SK-N-SH treated with all-trans-retinoic acid at 6 μM for 48 hours (cell line): ENCODE results near the gene CLK3.

ENCODE experiments used
- ATAC-seq: fragments of 200-7000 bp; cut with Tn5 transposase; 3 replicates; pipeline ENCODE4 v1.9.1; 2020; ENCODE audit warnings: mild to moderate bottlenecking, moderate library complexity
- ARNTL ChIP-seq: fragments of 450-650 bp; formaldehyde crosslinking; IDR thresholded peaks from 2 replicates; pipeline ENCODE4 v1.5.0; 2020; ENCODE audit warnings: low read depth, mild to moderate bottlenecking, moderate library complexity, borderline replicate concordance
- BACH2 ChIP-seq: fragments of 250-450 bp; sonication (Bioruptor Pico); IDR thresholded peaks from 2 replicates; pipeline ENCODE4 v1.9.0; 2021; ENCODE audit warnings: mild to moderate bottlenecking, borderline replicate concordance
- CSDC2 ChIP-seq: fragments of 250-450 bp; sonication (Bioruptor Pico); IDR thresholded peaks from 2 replicates; pipeline ENCODE4 v1.5.0; 2020; ENCODE audit warnings: mild to moderate bottlenecking, moderate library complexity
- ESRRG ChIP-seq: fragments of 250-450 bp; sonication (Bioruptor Pico); IDR thresholded peaks from 2 replicates; pipeline ENCODE4 v1.6.1; 2021; ENCODE audit warnings: mild to moderate bottlenecking
- GLIS3 ChIP-seq: fragments of 250-450 bp; sonication (Bioruptor Pico); IDR thresholded peaks from 2 replicates; pipeline ENCODE4 v1.5.0; 2020; ENCODE audit warnings: mild to moderate bottlenecking, moderate library complexity
- OSR1 ChIP-seq: fragments of 250-450 bp; sonication (Bioruptor Pico); IDR thresholded peaks from 2 replicates; pipeline ENCODE4 v1.8.0; 2022; ENCODE audit warnings: moderate library complexity, mild to moderate bottlenecking, inconsistent platforms
- PPARA ChIP-seq: fragments of 250-450 bp; sonication (Bioruptor Pico); IDR thresholded peaks from 2 replicates; pipeline ENCODE4 v1.5.0; 2020; ENCODE audit warnings: mild to moderate bottlenecking, borderline replicate concordance
- RARB ChIP-seq: fragments of 250-450 bp; sonication (Bioruptor Pico); IDR thresholded peaks from 2 replicates; pipeline ENCODE4 v1.8.0; 2021; ENCODE audit warnings: mild to moderate bottlenecking, moderate library complexity
- SNAI2 ChIP-seq: fragments of 250-450 bp; sonication (Bioruptor Pico); IDR thresholded peaks from 2 replicates; pipeline ENCODE4 v1.5.0; 2020; ENCODE audit warnings: mild to moderate bottlenecking, moderate library complexity
- TCF4 ChIP-seq: fragments of 250-450 bp; sonication (Bioruptor Pico); IDR thresholded peaks from 2 replicates; pipeline ENCODE4 v1.8.0; 2021; ENCODE audit warnings: mild to moderate bottlenecking, moderate library complexity, borderline replicate concordance
- TOX ChIP-seq: fragments of 250-450 bp; sonication (Bioruptor Pico); IDR thresholded peaks from 2 replicates; pipeline ENCODE4 v1.8.0; 2021; ENCODE audit warnings: mild to moderate bottlenecking, moderate library complexity, borderline replicate concordance
- ZC3H10 ChIP-seq: fragments of 250-450 bp; sonication (Bioruptor Pico); IDR thresholded peaks from 2 replicates; pipeline ENCODE4 v1.5.1; 2021; ENCODE audit warnings: mild to moderate bottlenecking, moderate library complexity
- ZFP30 ChIP-seq: fragments of 450-650 bp; formaldehyde crosslinking; IDR thresholded peaks from 2 replicates; pipeline ENCODE4 v1.5.0; 2022; ENCODE audit warnings: mild to moderate bottlenecking, moderate library complexity
- ZNF565 ChIP-seq: fragments of 450-650 bp; formaldehyde crosslinking; conservative IDR thresholded peaks from 2 replicates; pipeline ENCODE4 v1.5.0; 2020; ENCODE audit warnings: low read depth, mild to moderate bottlenecking, moderate library complexity
- TF ChIP-seq, protein P1 (sequence below): fragments of 250-450 bp; sonication (Bioruptor Pico); IDR thresholded peaks from 2 replicates; pipeline ENCODE4 v1.5.1; 2020; ENCODE audit warnings: low read depth, mild to moderate bottlenecking, moderate library complexity
- TF ChIP-seq, protein P2 (sequence below): fragments of 250-450 bp; sonication (Bioruptor Pico); IDR thresholded peaks from 2 replicates; pipeline ENCODE4 v1.8.0; 2020; ENCODE audit warnings: mild to moderate bottlenecking, moderate library complexity, borderline replicate concordance
- TF ChIP-seq, protein P3 (sequence below): fragments of 250-450 bp; sonication (Bioruptor Pico); IDR thresholded peaks from 2 replicates; pipeline ENCODE4 v1.5.1; 2021; ENCODE audit warnings: mild to moderate bottlenecking, moderate library complexity
- TF ChIP-seq, protein P4 (sequence below): fragments of 250-450 bp; sonication (Bioruptor Pico); IDR thresholded peaks from 2 replicates; pipeline ENCODE4 v1.5.0; 2020; ENCODE audit warnings: mild to moderate bottlenecking, moderate library complexity

The CLK3 gene

DNA sequence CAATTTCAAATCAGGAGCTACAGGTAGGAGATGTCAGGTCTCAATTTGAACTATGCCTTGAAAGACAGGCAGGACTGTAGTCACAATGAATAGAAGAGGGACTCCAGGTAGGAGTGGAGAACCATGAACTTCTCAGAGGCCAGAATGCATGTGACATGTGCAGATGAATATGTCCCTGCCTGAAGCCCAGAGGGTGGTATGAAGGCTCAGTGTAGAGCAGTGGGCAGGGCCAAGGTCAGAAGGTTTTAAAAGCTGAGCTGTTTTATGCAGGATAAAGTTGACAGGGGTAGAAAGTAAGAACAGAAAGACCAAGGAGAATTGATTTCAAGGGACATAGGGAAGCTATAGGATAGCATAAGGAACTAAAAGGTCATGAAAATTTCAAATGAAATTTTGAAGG is 30.8 kb downstream of the CLK3 start:
- ATAC-seq, result no peak; the same call in 2 of the 3 replicates
- TF ChIP-seq, protein P1, sequence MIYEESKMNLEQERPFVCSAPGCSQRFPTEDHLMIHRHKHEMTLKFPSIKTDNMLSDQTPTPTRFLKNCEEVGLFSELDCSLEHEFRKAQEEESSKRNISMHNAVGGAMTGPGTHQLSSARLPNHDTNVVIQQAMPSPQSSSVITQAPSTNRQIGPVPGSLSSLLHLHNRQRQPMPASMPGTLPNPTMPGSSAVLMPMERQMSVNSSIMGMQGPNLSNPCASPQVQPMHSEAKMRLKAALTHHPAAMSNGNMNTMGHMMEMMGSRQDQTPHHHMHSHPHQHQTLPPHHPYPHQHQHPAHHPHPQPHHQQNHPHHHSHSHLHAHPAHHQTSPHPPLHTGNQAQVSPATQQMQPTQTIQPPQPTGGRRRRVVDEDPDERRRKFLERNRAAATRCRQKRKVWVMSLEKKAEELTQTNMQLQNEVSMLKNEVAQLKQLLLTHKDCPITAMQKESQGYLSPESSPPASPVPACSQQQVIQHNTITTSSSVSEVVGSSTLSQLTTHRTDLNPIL (CRISPR knock-in tag), result no peak

DNA sequence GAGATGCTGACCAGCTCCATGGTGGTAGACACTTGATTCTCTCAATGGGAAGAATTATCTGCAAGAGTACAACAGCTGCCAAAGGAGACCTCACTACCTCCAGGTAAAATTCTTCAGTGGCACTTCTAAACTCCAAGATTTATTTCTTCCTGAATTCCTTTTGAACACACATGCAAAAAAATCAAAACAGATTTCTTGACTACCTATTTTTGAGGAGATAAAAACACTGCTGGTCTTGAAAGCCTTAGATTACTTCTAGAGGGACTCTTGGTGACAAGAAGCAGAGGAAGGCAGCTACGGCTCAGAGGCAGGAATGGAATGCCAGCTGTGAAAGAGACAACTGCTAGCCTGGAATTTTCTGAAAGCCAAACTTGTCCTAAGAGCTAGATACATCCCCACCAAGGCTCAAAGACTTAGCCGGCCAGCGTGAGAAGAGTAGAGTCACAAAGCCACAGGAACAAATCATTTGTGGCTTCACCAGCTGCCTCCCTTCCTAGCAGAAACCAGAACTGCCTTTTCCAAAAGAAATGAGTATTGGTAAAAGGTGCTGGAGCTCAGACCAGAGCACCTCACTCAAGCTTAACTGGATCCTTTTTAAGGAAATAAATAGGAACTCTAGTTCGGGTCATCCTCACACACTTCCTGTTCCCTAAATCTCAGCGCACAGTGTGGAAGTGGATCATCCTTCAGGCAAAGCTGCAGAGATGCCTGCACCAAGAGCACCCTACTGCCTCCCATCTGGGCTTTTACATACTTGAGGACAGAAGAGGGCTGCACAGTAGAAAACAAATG is 32.6 kb downstream of the CLK3 start:
- TF ChIP-seq CSDC2 (CRISPR knock-in tag) (no peak), PPARA (CRISPR knock-in tag) (no peak), ZC3H10 (CRISPR knock-in tag) (no peak), BACH2 (CRISPR knock-in tag) (no peak), ESRRG (CRISPR knock-in tag) (no peak), RARB (CRISPR knock-in tag) (no peak), TOX (CRISPR knock-in tag) (no peak), OSR1 (CRISPR knock-in tag) (no peak), TCF4 (no peak), ZNF565 (CRISPR knock-in tag) (no peak), ZFP30 (CRISPR knock-in tag) (no peak), SNAI2 (CRISPR knock-in tag) (no peak), ARNTL (CRISPR knock-in tag) (no peak)
- TF ChIP-seq, protein P2, sequence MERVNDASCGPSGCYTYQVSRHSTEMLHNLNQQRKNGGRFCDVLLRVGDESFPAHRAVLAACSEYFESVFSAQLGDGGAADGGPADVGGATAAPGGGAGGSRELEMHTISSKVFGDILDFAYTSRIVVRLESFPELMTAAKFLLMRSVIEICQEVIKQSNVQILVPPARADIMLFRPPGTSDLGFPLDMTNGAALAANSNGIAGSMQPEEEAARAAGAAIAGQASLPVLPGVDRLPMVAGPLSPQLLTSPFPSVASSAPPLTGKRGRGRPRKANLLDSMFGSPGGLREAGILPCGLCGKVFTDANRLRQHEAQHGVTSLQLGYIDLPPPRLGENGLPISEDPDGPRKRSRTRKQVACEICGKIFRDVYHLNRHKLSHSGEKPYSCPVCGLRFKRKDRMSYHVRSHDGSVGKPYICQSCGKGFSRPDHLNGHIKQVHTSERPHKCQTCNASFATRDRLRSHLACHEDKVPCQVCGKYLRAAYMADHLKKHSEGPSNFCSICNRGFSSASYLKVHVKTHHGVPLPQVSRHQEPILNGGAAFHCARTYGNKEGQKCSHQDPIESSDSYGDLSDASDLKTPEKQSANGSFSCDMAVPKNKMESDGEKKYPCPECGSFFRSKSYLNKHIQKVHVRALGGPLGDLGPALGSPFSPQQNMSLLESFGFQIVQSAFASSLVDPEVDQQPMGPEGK (CRISPR knock-in tag), result no peak
- TF ChIP-seq, protein P3, sequence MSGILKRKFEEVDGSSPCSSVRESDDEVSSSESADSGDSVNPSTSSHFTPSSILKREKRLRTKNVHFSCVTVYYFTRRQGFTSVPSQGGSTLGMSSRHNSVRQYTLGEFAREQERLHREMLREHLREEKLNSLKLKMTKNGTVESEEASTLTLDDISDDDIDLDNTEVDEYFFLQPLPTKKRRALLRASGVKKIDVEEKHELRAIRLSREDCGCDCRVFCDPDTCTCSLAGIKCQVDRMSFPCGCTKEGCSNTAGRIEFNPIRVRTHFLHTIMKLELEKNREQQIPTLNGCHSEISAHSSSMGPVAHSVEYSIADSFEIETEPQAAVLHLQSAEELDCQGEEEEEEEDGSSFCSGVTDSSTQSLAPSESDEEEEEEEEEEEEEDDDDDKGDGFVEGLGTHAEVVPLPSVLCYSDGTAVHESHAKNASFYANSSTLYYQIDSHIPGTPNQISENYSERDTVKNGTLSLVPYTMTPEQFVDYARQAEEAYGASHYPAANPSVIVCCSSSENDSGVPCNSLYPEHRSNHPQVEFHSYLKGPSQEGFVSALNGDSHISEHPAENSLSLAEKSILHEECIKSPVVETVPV (CRISPR knock-in tag), result no peak
- TF ChIP-seq, protein P1 (CRISPR knock-in tag), result no peak
- TF ChIP-seq, protein P4, sequence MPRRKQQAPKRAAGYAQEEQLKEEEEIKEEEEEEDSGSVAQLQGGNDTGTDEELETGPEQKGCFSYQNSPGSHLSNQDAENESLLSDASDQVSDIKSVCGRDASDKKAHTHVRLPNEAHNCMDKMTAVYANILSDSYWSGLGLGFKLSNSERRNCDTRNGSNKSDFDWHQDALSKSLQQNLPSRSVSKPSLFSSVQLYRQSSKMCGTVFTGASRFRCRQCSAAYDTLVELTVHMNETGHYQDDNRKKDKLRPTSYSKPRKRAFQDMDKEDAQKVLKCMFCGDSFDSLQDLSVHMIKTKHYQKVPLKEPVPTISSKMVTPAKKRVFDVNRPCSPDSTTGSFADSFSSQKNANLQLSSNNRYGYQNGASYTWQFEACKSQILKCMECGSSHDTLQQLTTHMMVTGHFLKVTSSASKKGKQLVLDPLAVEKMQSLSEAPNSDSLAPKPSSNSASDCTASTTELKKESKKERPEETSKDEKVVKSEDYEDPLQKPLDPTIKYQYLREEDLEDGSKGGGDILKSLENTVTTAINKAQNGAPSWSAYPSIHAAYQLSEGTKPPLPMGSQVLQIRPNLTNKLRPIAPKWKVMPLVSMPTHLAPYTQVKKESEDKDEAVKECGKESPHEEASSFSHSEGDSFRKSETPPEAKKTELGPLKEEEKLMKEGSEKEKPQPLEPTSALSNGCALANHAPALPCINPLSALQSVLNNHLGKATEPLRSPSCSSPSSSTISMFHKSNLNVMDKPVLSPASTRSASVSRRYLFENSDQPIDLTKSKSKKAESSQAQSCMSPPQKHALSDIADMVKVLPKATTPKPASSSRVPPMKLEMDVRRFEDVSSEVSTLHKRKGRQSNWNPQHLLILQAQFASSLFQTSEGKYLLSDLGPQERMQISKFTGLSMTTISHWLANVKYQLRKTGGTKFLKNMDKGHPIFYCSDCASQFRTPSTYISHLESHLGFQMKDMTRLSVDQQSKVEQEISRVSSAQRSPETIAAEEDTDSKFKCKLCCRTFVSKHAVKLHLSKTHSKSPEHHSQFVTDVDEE (CRISPR knock-in tag), result no peak
- ATAC-seq, result no peak

DNA sequence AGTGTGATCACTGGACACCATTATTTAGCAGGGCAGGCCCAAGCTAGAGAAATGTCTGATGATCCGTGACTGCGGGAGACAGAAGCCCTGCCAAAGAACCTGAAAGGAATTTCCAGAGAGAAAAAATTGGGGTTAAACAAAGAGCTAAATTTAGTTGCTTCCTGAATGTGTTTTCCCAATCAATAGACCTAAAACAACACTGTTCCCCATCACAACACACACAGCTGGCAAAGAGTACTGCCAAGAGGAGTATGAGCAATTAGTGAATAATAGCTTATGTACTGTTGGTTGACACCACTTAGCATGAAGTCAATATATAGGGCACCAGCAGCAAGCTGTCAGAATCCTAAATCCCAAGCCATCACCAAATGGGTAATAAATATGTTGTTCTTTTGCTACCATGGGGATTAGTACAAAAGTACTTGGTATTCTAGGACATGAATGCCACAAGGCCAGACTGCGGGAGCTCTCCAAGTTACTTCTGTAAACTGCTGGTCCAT is 35.7 kb downstream of the CLK3 start:
- TF ChIP-seq GLIS3 (CRISPR knock-in tag) (no peak), OSR1 (CRISPR knock-in tag) (no peak), ZNF565 (CRISPR knock-in tag) (no peak), PPARA (CRISPR knock-in tag) (no peak), ESRRG (CRISPR knock-in tag) (no peak), BACH2 (CRISPR knock-in tag) (no peak), TOX (CRISPR knock-in tag) (no peak)
- TF ChIP-seq, protein P4 (CRISPR knock-in tag), result no peak
- no peak for ATAC-seq
